ENCODE data around the gene CELF1.

- no peak for TF ChIP-seq CTCF (IDR thresholded peaks at IDR 0.05; ENCODE audit: low read length)
- TF ChIP-seq EZH2 (optimal IDR thresholded peaks at IDR 0.05; ENCODE audit: low read depth, low read length) = no peak
Observed at GRCh38 chr11:47446833-47447232, 106.1 kb downstream of the CELF1 start.

Data from MM.1S (cell line).